MCF 10A (cell line): ENCODE data around the gene LY6G6D. TPM values are rescaled to one million over a fixed set of nuclear protein-coding genes. Genes with fewer than 3 reads are reported as not detected.
A peak's percentile ranks its signal among the peaks of the same experiment; 100 is the strongest.

Experiments used
- BruUV-seq: library from RNA; stranded (reverse); fragments of 400-500 nt; replicated peaks from 2 replicates; lab custom pipeline; 2021; lab: Mats Ljungman, UMichigan
- CTCF ChIA-PET: fragments of 300-600 bp; sonication (Branson Sonifier 250); formaldehyde crosslinking; extraction: SDS; loops from one replicate; lab custom pipeline; 2021; ENCODE audit warnings: antibody characterized with exemption, inconsistent platforms; lab: Yijun Ruan, JAX
- POLR2A ChIA-PET: fragments of 300-600, 350-650 bp; sonication (Branson Sonifier 250); formaldehyde crosslinking; extraction: SDS; loops from one replicate; lab custom pipeline; 2020; ENCODE audit warnings: antibody characterized with exemption, inconsistent platforms; lab: Yijun Ruan, JAX
- DNase-seq: peaks from one replicate; pipeline ENCODE4 v3.0.0-alpha.2; 2018; ENCODE audit not compliant: unreplicated experiment
- H3K27ac Mint-ChIP-seq: one replicate; pipeline ENCODE4 v1.8.0; 2022; ENCODE audit warnings: mild to moderate bottlenecking, low read depth, mixed read lengths; ENCODE audit not compliant: unreplicated experiment
- H3K27me3 Mint-ChIP-seq: one replicate; pipeline ENCODE4 v1.8.0; 2022; ENCODE audit warnings: mixed read lengths; ENCODE audit not compliant: insufficient read depth, unreplicated experiment
- H3K36me3 Mint-ChIP-seq: one replicate; pipeline ENCODE4 v1.8.0; 2022; ENCODE audit warnings: mild to moderate bottlenecking, moderate library complexity, mixed read lengths; ENCODE audit not compliant: insufficient read depth, unreplicated experiment
- H3K4me1 Mint-ChIP-seq: one replicate; pipeline ENCODE4 v1.8.0; 2022; ENCODE audit warnings: mixed read lengths; ENCODE audit not compliant: insufficient read depth, unreplicated experiment
- H3K4me3 Mint-ChIP-seq: one replicate; pipeline ENCODE4 v1.8.0; 2022; ENCODE audit warnings: mild to moderate bottlenecking, moderate library complexity, mixed read lengths; ENCODE audit not compliant: unreplicated experiment
- H3K9me3 Mint-ChIP-seq: one replicate; pipeline ENCODE4 v1.8.0; 2022; ENCODE audit warnings: mixed read lengths; ENCODE audit not compliant: unreplicated experiment
- CTCF ChIP-seq: fragments of 200-600 bp; IDR thresholded peaks from one replicate; pipeline ENCODE4 v1.8.0; 2022; ENCODE audit warnings: antibody characterized with exemption, mild to moderate bottlenecking; ENCODE audit not compliant: unreplicated experiment
- intact Hi-C: fragments of 100-400 bp; cut with micrococcal nuclease; formaldehyde crosslinking; loops from 2 replicates; pipeline ENCODE4 v1.14.1; 2022
- total RNA-seq: library from RNA; stranded (reverse); gene quantifications from 2 replicates; pipeline ENCODE4 v1.2.3, GENCODE V29; 2022

Gene LY6G6D
- total RNA-seq, 1 experiment from 2014 or later = not detected

GRCh38 chr6:31729979-31730630 lies 15.0 kb downstream of the LY6G6D start:
- BruUV-seq = no TSS peak
- intact Hi-C loops = loop anchor here (1.0 to 2.0 kb wide), 5 partner anchors 27 to 101 kb away; partner anchors contain the start of genes ABHD16A, LY6G5C and VARS1
- Mint-ChIP-seq H3K27ac (peak overlapping the region; percentile 86), H3K4me3 (peak overlapping the region; percentile 92), H3K36me3 (peaks cover 43% of the 10 kb centered on the region), H3K27me3 (no peaks in the 10 kb centered on the region), H3K9me3 (no peaks in the 10 kb centered on the region), H3K4me1 (peaks cover 7% of the 10 kb centered on the region)
- peak; percentile 61 for DNase-seq
- TF ChIP-seq CTCF = no peak
- POLR2A ChIA-PET = interaction anchor here (0.5 to 11.8 kb wide), 22 partner anchors 10 to 1559 kb away, joined by 3 to 95 read pairs (median 6); partner anchors contain the start of genes ABHD16A, BAG6, DDX39B and GPANK1
- CTCF ChIA-PET = interaction anchor here (0.6 to 2.6 kb wide), 20 partner anchors 8 to 389 kb away, joined by 3 to 19 read pairs (median 3); partner anchors contain the start of genes LSM2, MSH5 and VARS1

GRCh38 chr6:31730631-31731086 lies 15.5 kb downstream of the LY6G6D start:
- H3K27me3 Mint-ChIP-seq = no peaks in the 10 kb centered on the region
- H3K4me3 Mint-ChIP-seq = peak overlapping the region; percentile 92
- peak overlapping the region; percentile 49 for H3K27ac Mint-ChIP-seq
- intact Hi-C loops = no loop called here
- H3K36me3 Mint-ChIP-seq = peaks cover 43% of the 10 kb centered on the region
- peaks cover 7% of the 10 kb centered on the region for H3K4me1 Mint-ChIP-seq
- CTCF ChIA-PET = interaction anchor here (0.6 to 2.6 kb wide), 8 partner anchors 10 to 243 kb away, joined by 3 to 19 read pairs (median 4); partner anchors contain the start of genes LSM2, MSH5 and VARS1
- DNase-seq = no peak
- no peaks in the 10 kb centered on the region for H3K9me3 Mint-ChIP-seq
- TF ChIP-seq CTCF = no peak
- BruUV-seq = no TSS peak
- POLR2A ChIA-PET = interaction anchor here (0.5 to 11.8 kb wide), 12 partner anchors 9 to 137 kb away, joined by 4 to 95 read pairs (median 12); partner anchors contain the start of genes ABHD16A, GPANK1, HSPA1A and HSPA1B

- no peak for TF ChIP-seq CTCF
- no peaks in the 10 kb centered on the region for H3K9me3 Mint-ChIP-seq
- no TSS peak for BruUV-seq
- no peak overlapping the region for H3K27ac Mint-ChIP-seq
- CTCF ChIA-PET = interaction anchor here (0.6 to 2.6 kb wide), 4 partner anchors 20 to 60 kb away, joined by 3 to 19 read pairs (median 4); no protein-coding TSS in a partner anchor
- no peak overlapping the region for H3K4me3 Mint-ChIP-seq
- peaks cover 13% of the 10 kb centered on the region for H3K4me1 Mint-ChIP-seq
- DNase-seq = no peak
- POLR2A ChIA-PET = interaction anchor here (0.6 to 11.8 kb wide), 11 partner anchors 8 to 99 kb away, joined by 3 to 95 read pairs (median 5); partner anchors contain the start of genes ABHD16A, HSPA1A, HSPA1B and HSPA1L
- H3K36me3 Mint-ChIP-seq = peaks cover 43% of the 10 kb centered on the region
- intact Hi-C loops = no loop called here
- H3K27me3 Mint-ChIP-seq = no peaks in the 10 kb centered on the region
Observed at GRCh38 chr6:31732029-31732428, 16.9 kb downstream of the LY6G6D start.

GRCh38 chr6:31733734-31734133 lies 18.6 kb downstream of the LY6G6D start:
- intact Hi-C loops = no loop called here
- TF ChIP-seq CTCF = no peak
- peak overlapping the region; percentile 95 for H3K4me3 Mint-ChIP-seq
- H3K27ac Mint-ChIP-seq = peak overlapping the region; percentile 81
- H3K4me1 Mint-ChIP-seq = peaks cover 28% of the 10 kb centered on the region
- H3K36me3 Mint-ChIP-seq = peaks cover 43% of the 10 kb centered on the region
- no peaks in the 10 kb centered on the region for H3K9me3 Mint-ChIP-seq
- POLR2A ChIA-PET = interaction anchor here (0.6 to 11.8 kb wide), 6 partner anchors 13 to 98 kb away, joined by 3 to 95 read pairs (median 8); partner anchors contain the start of genes ABHD16A, BAG6 and HSPA1B
- no peaks in the 10 kb centered on the region for H3K27me3 Mint-ChIP-seq
- no peak for DNase-seq
- BruUV-seq = no TSS peak
- CTCF ChIA-PET = interaction anchor here (0.6 to 1.0 kb wide), 3 partner anchors 36 to 99 kb away, joined by 3 to 4 read pairs (median 4); no protein-coding TSS in a partner anchor
